ENCODE measurements around the gene SLC6A18.

The SLC6A18 gene

DNA sequence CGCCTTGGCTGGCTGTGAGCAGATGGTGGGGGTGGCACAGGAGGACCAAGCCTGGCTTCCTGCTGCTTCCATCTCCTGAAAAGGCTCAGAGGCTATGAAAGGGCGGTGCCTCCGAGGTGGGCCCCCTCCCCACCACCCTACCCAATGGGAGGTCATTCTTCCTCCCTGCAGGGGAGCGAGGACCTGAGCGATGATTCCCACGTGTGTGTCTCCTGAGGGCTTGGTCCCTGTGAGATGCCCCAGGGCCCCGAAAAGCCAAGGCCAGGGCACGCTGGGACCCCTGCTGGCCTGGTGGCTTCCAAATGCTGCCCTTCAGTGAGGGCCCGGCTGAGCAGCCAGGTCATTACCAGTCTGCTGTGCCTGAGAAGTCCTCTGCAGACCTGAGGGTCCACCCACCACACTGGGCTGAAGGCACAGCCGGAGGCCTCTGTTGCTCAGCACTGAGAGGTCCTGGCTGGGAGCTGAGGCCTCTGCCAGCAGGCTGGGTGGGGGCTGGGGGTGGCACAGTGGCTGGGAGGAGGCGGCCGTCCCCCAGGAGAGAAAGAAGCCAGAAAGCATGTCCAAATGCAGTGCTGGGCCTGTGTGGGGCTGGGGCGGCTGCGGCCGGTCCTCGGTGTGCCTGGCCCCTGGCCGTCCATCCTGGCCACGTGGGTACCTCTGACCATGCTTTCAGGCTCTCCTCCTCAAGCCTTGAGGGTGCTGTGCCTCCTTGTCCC lies 37.8 kb upstream of the SLC6A18 start:
- no peak for DNase-seq (ENCODE audit: low read depth, low spot score)

DNA sequence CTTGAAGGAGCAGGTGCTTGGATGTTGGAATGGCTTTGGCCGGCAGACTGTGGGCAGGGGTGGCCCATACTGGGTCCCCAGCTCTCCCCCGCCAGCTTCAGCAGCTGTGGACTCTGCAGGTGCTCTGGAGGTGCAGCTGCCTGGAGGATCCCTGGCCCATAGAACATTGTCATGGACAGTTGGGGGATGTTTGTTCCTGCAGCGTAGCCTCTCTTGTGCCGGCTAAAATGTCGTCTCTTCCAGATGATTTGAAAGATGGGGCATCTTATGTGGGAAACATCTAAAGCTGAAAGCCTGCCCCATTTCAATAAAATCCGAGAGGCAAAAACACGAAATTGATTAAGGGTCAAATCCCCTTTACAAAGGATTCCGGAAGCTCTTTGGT lies 37.2 kb upstream of the SLC6A18 start:
- no peak for DNase-seq (ENCODE audit: low read depth, low spot score)

DNA sequence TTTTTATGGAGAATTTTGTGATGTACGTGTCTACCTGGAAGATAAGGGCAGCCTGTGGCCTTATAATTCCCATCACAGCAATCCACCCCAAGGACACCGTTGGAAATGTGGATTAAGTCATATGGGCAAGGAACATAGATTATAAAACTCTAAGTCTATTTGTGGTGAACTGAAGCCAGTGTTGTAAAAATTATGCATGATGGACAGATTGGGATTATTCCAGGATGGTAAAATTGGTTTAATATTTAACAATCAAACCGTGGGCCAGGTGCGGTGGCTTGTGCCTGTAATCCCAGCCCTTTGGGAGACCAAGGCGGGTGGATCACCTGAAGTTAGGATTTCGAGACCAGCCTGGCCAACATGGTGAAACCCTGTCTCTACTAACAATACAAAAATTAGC lies 36.7 kb upstream of the SLC6A18 start:
- DNase-seq (ENCODE audit: low read depth, low spot score): no peak

DNA sequence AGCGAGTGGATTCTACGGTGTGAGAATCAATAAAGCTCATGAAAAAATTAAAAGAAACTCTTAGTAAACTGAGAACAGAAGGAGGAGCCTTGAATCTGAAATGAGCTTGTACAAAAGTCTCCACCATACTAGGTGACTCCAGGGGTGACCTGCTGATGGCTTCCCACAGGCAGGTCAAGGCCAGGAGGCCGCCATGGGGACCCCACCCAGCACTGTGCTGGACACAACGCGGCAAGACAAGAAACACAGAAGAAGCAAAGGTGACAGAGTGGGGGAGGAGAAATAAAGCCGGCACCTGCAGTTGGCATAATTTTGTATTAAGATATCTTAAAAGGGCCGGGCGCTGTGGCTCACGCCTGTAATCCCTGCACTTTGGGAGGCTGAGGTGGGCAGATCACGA lies 35.9 kb upstream of the SLC6A18 start:
- DNase-seq (ENCODE audit: low read depth, low spot score): no peak

DNA sequence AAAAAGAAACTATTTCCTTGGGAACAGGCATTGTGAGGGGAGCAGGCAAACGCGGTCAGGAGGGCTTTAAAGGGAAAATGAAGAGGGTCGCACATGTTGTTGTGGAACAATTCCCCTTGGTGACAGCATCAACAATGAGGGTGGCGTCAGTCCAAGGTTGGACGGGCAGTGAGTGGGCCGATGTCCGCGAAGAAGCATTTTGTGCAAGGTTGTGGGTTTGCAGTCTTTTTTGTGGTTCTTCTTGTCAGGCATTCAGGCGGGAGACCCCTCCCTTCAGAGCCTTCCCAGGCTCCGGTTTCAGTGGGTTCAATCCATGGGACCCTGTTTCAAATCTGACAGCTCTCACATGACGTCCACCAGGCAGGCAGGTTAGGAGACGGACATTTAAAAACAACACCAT lies 34.9 kb upstream of the SLC6A18 start:
- DNase-seq (ENCODE audit: low read depth, low spot score): no peak

DNA sequence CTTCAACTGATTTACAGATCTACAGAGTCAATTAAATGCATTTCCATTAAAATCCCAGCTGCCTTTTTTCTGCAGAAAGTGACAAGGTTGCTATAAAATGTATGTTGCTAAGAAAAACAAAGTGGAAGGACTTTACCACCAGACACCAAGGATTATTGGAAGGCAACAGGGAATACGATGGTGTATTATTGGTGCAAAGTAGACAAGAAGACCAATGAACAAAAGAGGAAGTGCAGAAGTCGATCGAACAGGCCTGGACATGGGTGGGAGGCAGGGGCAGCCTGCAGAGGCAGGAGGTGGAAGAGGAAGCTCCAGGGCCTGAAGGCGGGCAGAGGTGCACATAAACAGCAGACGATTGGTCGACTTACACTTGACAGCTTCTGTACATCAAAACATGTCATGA lies 34.3 kb upstream of the SLC6A18 start:
- DNase-seq (ENCODE audit: low read depth, low spot score): no peak

DNA sequence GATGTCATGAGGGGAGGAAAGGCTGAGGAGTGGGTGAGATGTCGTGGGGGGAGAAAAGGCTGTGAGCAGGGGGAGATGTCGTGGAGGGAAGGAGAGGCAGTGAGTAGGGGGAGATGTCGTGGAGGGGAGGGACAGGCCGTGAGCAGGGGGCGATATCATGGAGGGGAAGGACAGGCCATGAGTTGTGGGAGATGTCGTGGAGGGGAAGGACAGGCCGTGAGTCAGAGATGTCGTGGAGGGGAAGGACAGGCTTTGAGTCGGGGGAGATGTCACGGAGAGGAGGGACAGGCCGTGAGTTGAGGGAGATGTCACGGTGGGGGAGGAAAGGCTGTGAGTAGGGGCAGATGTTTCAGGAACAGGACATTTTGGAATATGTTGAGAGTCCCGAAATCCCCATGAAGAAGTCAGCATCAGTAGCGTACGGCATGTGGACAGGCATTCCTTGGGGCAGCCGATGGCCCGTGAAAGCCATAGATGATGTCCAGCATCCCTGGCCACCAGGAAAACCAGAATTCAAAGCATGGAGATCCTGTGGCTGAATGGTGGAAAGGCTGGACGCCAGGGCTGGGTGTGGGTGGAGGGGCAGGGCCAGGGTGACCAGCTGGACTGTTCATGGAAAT lies 32.1 kb upstream of the SLC6A18 start:
- DNase-seq (ENCODE audit: low read depth, low spot score): no peak

DNA sequence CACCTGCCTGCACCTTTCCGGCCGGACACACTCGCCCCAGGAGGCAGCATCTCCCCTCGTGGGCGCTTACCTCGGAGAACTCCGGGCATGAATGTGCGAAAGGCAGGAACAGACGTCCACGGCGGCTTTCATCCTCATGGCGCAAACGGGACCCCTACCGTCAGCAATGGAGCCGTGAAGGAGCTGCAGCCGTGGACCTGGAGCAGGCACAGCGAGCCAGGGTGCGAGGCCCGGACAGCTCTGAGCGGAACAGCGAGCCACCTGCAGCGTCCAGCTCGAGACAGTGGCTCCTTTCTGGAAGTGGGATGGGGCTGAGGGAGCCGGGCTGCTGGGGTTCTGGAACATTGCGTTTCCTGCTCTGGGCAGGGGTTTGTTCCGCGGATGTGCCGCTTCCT lies 31.6 kb upstream of the SLC6A18 start:
- no peak for DNase-seq (ENCODE audit: low read depth, low spot score)

DNA sequence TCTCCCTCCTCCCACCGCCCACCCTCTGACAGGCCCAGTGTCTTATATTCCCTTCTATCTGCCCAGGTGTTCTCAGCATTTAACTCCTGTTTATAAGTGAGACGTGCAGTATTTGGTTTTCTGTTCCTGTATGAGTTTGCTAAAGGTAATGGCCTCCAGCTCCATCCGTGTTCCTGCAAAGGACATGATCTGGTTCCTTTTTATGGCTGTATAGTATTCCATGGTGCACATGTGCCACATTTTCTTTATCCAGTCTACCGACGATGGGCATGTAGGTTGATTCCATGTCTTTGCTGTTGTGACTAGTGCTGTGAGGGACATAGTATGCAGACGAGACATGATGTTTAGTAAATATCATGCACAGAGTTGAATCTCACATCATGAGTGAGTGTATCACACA lies 30.8 kb upstream of the SLC6A18 start:
- DNase-seq (ENCODE audit: low read depth, low spot score): no peak

DNA sequence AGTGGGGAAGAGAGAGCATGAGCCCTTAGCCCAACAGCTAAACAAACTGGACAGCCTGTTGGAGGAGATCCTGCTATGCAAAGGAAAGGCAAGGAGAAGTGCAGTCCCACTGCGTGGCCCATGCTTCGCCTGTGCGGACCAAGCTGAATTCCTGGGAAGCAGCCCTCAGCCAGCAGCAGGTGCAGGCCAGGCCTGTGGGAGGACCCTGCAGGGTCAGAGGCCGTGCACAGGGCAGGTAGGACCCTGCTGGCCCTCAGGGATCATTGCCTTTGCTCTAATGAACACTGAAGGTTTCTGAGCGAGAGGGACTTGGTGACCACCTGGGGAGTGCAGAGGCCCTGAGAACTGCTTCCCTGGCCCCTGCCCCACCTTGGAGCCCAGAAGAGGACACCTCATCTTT lies 29.7 kb upstream of the SLC6A18 start:
- DNase-seq (ENCODE audit: low read depth, low spot score): no peak

DNA sequence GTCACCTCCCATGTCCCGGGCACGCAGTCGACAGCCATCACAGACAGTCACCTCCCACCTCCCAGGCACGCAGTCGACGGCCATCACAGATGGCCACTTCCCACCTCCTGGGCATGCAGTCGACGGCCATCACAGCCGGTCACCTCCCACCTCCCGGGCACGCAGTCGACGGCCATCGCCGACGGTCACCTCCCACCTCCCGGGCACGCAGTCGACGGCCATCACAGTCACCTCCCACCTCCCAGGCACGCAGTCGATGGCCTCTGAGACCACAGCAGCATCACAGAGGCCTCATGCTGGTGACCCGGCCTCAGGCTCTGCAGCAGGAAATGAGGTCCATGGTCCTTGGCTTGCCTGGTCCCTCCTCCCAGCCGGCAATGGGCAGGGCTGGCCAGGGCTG lies 29.3 kb upstream of the SLC6A18 start:
- no peak for DNase-seq (ENCODE audit: low read depth, low spot score)

DNA sequence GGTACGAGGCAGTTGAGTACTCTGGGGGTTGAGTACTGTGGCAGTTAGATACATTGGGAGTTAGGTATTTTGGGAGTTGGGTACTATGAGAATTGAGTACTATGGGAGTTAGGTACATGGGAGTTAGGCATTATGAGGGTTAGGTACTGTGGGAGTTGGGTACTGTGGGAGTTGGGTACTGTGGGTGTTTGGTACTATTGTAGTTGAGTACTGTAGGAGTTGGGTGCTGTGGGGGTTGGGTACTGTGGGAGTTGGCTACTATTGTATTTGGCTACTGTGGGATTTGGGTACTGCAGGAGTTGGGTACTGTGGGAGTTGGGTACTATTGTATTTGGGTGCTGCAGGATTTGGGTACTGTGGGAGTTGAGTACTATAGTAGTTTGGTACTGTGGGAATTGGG lies 28.6 kb upstream of the SLC6A18 start:
- no peak for DNase-seq (ENCODE audit: low read depth, low spot score)

DNA sequence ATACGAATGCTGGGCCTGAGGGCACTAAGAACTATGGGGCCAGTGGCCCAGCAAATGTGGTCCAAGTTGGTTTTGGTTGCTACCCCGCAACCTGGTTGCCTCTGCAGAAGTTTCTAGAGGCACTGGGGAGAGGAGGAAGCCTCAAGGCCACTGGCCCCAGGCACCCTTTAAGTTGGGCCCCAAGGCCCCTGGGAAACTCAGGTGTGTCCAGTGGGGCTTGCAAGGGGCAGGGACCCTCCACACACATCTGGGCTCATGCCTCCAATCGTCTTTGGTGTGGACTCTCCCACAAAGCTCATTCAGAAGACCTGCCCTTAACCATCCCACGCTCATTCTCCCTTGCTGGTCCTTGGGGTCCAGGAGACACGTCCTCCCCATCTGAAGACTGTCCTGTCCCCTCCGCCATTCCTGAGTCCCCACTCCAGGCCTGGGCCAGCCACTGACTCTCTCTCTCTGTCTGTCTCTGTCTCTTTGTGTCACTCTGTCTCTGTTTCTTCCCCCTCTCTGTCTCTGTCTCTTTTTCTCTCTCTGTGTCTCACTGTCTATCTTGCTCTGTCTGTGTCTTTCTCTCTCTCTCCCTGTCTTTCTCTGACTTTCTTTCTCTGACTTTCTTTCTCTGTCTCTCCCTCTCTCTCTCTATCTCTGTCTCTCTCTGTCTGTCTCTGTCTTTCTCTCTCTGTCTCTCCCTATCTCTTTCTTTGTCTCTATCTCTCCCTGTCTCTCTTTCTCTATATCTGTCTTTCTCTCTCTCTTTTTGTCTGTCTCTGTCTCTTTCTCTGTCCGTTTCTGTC lies 27.1 kb upstream of the SLC6A18 start:
- no peak for DNase-seq (ENCODE audit: low read depth, low spot score)

DNA sequence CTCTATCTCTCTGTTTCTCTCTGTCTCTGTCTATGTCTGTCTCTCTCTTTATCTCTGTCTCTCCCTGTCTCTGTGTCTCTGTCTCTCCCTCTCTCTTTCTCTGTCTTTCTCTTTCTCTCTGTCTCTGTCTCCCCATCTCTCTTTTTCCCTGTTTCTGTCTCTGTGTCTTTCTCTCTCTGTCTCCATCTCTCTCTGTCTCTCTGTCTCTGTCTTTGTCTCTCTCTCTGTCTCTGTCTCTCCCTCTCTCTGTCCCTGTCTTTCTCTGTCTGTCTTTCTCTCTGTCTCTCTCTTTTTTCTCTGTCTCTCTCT lies 25.9 kb upstream of the SLC6A18 start:
- no peak for DNase-seq (ENCODE audit: low read depth, low spot score)

DNA sequence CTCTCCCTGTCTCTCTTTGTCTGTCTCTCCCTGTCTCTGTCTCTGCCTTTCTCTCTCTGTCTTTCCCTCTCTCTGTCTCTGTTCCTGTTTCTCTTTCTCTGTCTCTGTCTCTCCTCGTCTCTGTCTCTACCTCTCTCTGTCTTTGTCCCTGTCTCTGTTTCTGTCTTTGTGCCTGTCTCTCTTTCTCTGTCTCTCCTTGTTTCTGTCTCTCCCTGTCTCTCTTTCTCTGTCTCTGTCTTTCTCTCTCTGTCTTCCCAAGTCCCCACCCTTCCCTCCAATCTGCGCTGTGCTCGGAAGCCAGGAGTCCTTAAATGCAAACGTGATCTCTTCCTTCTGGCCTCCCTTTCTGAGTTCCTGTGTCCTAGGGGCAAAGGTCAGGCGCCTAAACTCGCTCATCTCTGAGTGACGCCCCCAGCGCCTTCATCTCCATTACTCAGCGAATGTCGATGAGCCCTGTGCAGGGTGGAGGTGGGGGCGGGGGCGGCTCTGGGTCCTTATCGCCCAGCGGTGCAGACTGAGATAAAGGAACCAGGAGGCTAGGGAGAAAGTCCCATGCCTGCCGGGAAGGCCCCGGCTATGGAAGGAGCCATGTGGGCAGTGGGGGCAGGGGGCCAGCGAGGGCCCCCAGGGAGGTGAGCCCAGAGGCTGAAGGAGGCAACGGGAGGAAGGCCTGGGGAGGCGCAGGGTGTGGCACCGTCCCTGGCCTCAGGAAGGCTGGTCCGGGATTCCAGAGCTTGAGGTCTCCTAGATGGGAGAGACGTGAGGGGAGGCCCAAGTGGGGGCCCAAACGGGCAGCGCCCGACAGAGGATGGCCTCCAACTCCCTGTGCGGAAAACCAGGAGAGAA lies 25.3 kb upstream of the SLC6A18 start:
- DNase-seq (ENCODE audit: low read depth, low spot score): peak; percentile 88

DNA sequence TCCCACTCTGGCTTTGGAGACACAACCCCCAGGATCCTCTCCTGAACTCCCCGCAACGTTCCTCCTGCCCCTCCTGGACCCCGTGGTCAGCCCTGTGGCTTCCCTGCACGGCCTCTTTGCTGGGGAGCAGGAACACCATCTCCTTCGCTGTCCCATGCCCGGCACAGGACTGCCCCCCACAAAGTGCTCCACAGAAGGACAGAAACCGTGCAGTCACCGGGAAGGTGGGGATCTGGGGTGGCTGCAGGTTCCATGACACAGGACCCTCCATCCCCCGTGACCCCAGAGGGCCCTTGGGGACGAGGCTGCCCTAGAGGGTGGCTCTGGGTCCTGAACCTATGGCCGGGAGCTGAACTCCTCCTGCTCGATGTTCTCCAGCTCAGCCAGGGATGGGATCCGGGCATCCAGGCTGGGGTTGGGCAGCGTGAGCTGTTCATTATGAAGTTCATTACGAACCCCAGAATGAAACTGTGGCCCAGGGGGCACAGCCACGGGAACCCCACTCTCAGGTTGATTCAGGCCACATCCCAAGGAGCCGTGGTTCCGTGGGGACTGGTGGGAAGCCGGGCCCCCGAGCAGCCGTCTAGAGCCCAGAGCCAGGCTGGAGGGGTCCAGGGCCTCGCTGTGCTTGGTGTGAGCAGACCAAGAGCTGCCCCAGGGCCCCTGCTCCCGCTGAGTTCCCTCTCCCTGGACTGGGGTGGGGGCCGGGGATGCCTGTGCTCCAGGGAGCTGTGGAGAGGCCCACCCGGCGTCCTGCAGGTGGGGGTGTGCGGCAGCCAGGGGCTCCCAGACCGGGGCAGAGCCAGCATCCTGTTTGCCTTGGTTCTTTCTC lies 24.5 kb upstream of the SLC6A18 start:
- DNase-seq (ENCODE audit: low read depth, low spot score): no peak

DNA sequence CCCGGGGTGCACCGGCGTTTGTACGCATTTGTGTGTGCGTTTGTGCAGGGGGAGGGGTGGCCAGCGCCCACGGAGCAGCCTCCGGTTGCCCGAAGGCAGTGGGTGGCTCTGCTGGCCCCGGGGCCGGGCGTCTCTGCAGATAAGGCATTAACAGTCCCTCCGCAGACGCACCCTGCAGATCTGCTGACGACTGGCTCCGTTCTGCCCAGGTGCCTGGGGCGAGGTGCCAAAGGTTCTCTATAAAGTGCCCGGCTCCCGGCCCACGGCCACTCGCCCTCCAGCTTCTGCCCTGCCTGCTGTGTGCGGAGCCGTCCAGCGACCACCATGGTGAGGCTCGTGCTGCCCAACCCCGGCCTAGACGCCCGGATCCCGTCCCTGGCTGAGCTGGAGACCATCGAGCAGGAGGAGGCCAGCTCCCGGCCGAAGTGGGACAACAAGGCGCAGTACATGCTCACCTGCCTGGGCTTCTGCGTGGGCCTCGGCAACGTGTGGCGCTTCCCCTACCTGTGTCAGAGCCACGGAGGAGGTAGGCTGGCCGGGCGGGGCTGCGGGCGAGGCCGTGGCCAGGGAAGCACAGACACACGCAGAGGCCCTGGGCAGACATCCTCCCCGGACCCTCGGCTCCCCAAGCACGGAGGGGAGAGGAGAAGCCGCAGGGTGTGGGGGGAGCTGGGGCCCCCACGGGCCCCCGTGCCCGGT lies 23.7 kb upstream of the SLC6A18 start, which contains the start of gene SLC6A19:
Gene SLC6A19 (plus strand): TSS at position 269 of the 699 bp plus-strand sequence. CDS start 56 bp downstream, at position 325.
- DNase-seq (ENCODE audit: low read depth, low spot score): no peak

DNA sequence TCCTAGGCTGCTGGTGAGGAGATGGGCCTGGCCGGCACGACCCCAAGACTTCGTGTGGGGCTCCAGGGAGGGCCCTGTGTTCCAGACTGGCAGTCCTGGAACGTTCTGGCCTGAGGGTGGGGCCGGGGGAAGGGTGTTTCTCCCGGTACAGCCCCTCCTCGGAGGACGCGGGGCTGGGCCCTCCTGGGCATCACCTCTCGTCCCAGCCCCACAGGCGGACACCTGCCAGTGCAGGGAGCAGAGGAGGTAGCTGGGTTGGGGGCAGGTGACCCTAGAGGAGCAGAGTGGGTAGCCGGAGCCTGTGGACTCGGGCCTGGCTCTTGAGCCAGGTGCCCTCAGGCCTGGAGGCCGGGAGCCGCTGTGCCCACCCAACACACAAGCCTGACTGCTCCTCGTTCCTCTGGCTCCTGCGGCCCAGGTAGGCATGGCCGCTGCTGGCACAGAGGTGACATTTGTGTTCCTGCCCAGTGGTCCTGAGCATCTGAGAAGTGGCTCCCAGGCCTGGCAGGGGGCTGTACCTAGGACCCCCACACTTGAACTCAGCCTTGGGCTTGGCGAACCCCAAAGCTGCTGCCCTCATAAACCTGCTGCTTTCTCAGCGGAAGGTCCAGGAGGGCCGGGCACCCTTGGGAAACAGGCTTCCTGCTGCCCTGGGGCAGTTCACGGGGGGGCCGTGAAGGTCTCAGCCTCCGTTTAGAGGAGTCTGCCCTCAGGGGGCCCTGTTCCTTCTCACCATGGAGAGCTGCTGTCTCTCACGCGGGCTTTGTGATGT lies 23.0 kb upstream of the SLC6A18 start:
- DNase-seq (ENCODE audit: low read depth, low spot score): no peak

DNA sequence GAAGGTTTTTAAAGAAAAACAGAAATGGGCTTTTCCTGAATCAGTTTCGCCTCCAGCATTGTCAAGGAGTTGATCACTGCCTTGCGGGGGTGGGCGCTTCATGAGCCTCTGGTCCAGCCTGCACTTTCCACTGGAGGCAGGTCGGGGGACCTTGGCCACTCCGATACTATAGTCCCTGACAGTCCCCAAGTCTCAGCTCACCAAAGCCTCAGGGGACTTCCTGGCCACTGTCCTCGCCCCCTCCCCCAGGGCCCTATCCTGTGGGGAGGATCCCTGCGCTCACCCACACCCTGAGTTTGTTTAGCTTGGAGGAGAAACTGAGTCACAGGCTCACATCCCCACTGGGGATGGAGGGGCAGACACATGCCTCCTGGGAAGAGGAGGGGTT lies 22.4 kb upstream of the SLC6A18 start:
- no peak for DNase-seq (ENCODE audit: low read depth, low spot score)

All from ELF-1 (cell line).